Central memory CD4-positive, alpha-beta T cell (primary cell): ENCODE data around the gene RAP1GAP.
"Not testable (repeated sequence)": the region's sequence is repeated elsewhere in the genome, so short reads cannot be mapped to it uniquely, and the experiment has no call there.

Experiments used
- DNase-seq: peaks from one replicate; pipeline ENCODE4 v3.0.0; 2022

RAP1GAP gene

DNA sequence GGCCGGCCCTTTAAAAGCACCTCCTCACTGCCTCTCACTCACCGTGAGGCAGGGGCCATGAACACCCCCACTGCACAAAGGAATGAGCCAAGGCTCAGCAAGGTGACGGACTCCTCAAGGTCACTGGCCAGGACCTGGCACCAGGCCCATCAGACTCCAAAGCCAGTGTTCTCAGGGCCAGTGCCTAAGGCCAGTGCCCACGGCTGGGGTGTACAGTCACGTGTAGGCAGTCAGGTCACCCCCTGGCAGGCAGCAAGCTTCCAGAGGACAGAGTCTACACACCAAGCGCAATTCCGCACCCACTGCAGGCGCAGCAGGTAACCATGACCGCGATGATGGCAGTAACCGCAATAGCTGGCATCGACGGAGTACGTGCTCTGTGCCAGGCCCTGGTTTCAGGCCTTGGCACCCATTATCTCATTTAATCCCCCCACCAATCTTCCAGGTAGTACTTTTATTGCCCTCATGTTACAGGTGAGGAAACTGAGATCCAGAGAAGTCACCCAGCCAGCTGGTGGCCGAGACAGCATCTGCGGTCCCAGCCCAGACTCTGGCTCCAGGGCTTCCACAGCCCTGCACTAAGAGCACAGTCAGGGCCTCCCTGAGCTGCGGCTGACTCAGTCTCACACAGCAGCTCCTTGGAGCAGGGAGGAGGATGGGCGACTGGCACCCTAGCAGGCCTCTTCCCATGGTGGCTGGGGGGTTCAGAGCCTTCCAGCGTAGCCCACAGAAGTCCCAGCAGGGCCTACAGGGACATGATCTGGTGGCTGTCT is 27.0 kb downstream of the RAP1GAP start:
- DNase-seq: no peak

DNA sequence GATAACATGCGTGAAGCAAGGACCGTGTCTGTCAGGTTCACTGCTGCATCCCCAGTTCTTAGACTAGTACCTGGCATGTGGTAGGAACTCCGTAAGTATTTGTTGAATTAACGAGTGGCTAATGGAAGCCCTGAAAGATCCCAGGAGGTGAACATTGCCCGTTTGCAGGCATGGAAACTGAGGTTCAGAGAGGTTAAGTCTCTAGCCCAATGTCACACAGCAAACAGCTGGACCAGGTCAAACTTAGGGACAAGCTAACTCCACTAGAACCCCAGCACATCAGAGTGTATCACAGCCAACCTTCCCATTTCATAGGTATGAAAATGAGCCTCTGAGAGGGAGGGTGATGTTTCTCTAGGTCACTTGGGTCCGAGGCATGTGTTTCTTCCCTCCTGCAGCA is 27.6 kb downstream of the RAP1GAP start:
- no peak for DNase-seq

DNA sequence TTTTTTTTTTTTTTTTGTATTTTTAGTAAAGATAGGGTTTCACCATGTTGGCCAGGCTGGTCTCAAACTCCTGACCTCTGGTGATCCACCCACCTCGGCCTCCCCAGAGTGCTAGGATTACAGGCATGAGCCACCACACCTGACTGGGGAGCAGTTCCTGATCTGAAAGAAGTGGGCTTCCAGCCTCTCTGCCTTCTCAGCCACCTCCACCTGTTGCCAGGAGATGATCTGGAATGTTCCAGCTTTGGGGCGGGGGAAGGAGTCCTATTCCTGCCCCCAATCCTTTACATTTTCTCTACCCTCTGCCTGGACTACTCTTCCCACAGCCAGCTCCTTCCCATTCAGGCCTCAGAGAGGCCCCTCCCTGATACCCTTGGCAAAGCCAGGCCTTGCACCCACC is 28.1 kb downstream of the RAP1GAP start:
- no peak for DNase-seq

DNA sequence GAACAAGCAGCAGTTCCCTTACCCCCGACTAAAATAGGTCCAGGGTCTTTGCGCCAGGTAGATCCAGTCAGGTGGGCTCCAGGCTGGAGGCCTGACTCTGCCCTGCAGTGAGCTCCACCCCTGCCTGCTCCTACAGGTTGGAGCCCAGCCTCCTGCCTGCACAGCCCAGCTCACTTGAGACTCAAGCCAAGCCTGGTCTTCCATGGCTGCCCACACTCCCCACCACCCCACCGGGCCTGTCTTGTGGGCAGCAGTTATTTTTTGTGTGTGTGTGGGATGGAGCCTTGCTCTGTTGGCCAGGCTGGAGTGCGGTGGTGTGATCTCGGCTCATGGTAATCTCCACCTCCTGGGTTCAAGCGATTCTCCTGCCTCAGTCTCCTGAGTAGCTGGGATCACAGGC is 28.5 kb downstream of the RAP1GAP start:
- DNase-seq: no peak

DNA sequence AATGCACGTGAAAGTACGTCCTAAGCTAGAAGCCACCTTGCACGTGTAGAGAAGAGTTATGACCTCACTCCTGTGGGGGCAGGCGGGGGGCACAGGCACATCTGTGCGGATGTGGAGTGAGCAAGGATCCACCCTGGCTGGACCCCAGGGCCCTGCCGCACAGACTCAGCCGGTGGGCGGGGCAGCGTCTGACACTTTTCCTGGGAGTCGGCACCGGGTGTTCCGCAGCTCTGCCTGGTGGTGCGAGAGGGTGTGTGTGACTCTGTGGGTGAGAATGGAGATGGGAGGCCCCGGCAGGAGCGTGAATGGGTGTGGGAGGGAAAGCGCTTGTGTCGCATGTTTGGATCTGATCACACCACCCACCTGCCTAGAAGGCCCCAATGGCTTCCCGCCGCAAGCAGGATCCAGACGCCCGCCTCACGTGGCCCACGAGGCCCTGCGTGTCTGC is 29.5 kb downstream of the RAP1GAP start:
- DNase-seq: no peak

DNA sequence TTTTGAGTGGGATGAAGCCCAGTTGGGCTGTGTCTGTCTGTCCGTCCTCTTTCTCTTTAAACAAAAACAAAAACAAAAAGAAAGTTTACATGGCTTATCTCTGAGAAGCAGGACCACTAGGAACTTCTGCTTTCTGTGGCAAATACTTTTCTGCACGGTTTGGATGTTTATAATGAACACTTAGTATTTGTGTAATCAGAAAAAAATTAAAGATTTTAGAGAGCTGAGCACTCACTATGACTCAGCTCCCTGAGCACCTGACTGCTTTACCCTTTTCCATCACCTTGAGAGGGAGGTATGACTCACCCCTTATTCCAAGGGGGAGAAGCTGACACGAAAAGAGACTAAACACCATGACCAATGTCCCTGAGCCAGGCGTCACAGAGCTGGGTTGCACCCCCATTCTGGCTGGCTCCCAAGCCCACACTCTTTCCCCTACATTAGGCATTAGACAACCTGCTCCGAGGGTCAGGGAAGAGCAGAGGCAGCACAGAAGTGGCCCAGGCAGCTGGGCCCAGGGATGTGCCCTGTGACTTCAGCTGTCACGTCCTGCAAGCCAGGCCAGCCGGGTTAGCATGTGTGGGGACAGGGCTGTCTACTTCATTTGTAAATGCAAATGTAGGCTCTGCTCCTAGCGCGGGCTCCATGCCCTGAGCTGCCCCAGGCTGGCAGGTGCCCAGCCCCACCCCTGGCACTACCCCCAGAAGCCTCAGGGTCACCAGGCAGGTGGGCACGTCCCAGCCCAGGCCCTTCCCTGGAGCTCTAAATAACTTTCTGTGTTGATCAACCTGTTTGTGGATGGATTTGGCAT is 30.4 kb downstream of the RAP1GAP start:
- no peak for DNase-seq

DNA sequence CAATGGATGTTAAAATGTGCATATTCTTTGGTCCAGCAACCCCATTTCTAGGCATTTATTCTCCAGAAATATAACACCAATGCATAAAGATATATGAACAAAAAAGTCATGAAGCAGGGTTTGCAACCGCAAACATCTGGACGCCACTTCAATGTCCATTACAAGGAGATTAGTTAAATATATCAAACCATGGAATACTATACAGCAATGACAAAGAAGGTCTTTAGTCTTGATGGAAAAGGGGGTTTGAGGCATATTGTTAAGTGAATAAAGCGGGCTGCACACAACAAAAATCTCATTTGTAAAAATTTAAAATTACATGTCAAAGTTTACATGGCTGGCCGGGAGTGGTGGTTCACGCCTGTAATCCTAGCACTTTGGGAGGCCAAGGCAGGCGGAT is 31.6 kb downstream of the RAP1GAP start:
- DNase-seq: no peak

DNA sequence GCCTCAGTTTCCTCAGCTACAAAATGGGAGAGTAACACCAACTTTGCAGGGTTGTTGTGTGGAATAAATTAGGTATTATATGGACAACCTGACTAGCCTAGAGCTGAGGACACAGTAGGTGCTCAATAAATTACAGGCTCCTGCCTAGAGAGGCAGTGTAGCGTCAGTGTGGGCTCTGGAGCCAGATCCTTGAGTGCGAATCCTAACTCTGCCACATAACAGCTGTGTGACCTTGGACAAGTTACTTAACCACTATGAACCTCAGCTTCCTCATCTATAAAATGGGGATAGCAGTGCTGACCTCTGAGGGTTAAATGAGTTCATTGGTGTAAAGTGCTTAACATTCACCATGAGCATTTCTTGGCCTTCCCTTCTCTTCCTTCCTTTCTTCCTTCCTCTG is 33.1 kb downstream of the RAP1GAP start:
- DNase-seq: no peak

DNA sequence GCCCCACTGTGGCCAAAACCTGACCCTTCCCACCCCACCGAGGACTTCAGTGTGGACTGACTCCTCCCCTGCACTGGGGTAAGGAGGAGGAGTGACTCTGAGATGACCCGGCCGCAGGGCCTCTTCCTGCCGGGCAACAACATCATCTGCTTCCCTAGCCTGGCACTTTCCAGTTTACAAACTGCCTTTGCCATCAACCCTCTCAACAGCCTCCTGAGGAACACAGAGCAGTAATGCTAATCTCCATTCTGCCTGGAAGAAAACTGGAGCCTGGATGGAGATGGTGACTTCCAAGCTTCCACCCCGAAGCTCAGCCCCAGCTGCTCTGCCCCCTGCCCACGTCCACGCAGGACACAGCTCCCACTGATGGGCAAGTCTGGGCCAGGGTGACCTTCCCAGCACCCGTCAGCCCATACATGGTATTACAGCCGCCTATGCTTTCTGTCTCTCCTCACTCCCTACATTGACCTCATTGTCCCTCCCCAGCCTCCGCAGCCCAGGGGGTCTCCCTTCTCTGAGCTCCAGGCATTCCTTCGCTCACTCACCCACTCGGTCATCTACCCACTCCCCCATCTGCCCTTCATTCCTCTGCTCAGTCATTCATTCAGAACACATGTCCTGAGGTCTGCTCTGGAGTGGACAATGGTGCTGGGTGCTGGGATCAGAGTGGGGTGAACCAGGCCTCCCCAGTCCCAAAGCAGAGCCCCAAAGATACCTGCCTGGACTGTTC is 34.2 kb downstream of the RAP1GAP start:
- no peak for DNase-seq

DNA sequence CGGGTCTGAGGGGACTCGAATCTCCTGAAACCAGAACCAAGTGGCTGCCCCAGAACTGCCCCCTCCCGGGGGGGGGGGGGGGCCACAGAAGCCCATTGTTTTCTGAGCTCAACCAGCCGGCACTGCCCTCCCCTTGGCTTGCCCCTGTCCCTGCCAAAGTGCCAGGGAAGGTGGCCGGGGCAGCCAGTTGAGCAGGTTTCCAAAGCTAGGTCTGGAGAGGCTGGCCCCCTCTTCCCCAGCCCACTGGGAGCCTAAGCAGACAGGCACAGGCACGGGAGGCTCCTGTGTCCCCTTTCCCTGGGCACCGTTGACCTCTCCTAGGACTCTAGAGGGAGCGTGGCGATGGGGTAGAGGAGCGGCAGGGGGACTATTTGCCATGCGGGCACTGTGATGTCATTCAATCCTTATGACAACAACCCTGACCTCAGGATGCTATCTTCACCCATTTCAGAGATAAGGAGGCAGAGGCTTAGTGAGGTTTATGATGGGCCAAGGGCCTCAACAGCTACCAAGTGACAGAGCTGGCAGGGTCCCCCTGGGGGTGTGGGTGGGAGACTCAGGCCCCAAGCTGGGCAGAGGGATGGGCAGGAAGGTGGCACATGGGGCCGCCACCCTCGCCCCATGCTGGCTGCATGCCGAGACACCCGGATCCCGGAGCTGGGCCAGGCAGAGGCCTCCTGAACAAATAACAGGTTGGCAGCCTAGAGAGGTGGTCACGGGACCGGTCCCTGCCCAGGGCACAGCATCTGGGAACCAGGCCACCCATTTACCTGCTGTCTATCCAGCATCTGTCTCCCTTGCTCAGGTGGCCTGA is 35.0 kb downstream of the RAP1GAP start:
- DNase-seq: no peak

DNA sequence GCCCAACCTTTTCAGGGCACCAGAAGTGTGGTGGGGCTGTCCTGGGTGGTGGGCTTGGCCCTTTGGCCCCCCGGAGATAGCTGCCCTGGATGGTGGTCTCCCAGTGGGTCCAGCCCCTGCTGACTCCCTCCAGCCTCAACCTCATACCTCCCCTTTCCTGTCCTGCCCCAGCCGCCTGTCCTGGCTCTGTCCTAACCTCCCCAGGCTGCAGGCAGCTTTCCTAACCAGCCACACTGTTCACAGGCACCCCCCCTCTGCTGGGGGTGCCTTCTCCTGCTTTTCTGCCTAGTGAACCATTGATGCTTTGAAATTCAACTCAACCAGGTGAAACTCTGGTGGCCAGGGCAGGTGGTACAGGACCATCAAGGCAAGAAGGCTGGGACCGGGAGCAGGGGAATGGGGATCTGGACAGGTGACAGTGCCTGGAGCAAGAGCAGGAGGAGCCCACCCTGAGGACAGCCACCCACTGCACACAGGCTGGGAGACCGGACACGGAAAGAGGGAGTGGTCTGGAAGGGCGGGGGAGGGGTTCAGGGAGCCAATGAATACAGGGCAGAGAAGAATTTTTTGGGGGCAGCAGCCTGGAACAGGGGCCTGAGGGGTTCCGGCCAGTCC is 35.9 kb downstream of the RAP1GAP start:
- DNase-seq: no peak

DNA sequence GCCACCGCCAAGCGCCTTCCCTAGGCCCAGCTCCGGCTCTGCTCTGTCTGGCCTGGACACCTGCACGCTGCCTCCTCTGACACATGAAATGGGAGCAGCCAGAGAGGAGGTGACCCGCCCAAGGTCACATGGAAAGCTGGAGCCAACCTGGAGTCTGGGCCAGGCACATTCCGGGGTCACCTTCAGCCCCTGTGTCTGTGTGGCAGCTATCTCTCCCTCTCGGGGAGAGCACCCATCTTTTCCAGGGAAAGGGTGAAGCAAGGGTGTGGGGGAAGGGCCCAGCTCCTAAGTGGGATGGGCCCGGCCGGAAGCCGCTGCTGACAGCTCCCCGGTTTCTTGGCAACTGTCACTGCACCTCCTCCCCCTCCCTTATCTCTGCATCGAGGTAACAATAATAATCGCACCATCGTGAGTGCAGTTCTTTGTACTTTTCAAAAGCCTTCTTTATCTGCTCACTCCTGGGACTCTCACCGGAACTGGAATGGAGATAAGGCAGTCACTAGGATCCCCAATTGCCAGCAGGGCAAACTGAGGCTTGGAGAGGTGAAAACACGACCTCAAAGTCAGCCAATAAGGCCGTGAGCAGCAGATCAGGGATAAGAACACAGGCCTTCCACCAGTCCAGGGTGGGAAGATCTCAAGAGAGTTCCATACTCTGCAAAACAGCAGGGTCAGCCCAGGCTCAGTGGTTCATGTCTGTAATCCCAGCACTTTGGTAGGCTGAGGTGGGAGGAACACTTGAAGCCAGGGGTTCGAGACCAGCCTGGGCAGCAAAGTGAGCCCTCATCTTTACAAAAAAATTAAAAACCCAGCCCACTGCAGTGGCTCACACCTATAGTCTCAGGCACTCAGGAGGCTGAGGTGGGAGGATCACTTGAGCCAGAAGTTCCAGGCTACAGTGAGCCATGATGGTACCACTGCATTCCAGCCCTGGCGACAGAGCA is 36.9 kb downstream of the RAP1GAP start:
- no peak for DNase-seq

DNA sequence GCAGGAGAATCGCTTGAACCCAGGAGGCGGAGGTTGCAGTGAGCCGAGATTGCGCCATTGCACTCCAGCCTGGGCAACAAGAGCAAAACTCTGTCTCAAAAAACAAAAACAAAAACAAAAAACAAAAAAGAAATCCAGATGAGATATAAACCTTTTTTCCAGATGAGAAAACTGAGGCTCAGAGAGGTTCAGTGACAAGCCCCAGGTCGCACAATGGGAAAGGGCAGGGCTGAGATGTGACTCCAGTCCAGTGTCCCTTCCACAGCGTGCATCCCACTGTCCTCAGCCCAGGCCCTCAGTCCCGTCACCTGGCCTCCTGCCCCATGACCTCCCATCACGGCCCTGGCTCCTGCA is 37.6 kb downstream of the RAP1GAP start:
- not testable (repeated sequence) for DNase-seq

DNA sequence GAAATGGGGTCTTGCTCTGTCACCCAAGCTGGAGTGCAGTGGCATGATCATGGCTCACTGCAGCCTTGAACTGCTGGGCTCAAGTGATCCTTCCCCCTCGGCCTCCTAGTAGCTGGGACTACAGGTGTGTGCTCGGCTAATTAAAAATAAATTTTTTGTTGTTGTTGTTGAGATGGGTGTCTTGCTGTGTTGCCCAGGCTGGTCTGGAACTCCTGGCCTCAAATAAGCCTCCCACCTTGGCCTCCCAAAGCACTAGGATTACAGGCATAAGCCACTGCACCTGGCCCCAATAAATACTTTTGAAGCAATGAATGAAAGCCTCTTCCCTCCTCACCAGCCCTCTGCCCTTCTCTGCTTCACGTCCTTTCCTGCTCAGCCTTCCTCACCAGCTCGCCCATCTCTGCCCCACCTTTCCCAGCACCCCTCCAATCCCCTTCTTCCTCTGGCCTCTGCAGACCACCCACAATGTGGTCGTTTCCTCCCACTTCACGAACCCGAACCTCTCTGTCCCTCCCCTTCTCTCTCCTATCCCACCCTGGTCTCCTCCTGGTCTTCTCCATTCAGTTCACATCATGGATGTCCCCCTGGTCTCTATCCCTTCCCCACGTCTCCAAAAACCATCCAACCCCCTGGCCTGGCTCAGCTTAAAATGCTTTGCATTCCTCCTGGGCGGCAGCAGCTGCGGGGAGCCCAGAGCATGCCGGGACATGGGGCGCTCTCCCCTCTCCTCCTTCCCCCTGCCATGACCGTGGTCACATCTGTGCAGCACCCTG is 38.4 kb downstream of the RAP1GAP start:
- no peak for DNase-seq

DNA sequence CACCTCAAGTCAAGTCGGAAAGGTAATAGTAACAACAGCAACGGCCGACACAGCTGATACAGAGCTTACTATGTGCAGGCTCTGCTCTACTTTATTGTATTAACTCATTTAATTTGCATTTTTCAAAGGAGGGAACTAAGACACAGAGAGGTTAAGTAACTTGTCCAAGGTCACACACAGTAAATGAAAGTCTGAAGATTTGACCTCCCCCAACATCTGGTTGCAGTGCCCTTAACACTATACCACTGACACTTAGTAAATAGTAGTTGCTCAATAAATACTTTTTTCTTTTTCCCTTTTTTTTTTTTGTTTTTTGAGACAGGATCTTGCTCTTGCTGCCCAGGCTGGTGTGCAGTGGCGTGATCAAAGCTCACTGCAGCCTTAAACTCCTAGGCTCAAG is 39.2 kb downstream of the RAP1GAP start:
- no peak for DNase-seq

DNA sequence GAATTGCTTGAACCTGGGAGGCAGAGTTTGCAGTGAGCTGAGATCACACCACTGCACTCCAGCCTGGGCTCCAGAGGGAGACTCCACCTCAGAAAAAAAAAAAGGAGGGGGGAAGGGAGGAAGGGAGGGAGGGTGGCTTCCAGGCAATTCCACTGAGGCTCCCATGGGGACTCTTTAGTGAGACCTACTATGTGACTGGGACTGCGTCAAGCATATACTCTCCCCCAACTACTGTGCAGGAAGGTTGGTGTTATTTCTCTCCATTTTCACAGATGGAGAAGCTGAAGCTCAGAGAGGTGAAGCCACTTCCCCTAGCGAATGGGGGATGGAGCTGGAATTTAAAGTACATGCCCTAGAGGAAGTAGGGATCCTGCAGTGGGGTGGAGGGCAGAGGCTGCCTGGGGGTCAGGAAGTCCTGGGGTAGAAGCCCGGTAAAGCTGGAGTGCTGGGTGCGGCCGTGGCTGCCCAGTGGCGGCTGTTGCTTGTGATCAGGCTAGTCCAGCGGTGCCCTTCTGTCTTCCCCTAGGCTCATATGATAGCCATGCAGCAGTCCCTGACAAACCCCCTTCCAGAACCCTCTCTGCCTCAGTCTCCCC is 40.3 kb downstream of the RAP1GAP start:
- no peak for DNase-seq

DNA sequence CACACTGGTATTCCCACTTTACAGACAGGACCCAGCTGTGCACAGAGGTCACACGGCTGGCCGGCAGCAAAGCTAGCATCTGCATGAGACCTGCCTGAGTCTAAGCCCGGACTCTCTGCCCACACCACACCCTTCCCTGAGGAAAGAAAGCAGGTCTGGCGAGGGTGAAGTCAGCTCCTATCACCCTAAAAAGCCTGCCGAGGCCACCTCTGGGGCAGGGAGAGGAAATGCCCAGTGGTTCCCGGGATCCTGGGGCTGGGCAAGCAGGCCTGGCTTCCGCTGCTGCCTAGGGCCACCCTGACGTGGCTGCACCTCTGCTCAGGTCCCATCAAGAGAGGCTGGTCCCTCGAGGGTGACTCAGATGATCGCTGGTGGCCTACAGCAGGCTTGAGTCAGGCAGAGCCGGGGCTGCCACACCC is 42.2 kb downstream of the RAP1GAP start:
- DNase-seq: no peak

DNA sequence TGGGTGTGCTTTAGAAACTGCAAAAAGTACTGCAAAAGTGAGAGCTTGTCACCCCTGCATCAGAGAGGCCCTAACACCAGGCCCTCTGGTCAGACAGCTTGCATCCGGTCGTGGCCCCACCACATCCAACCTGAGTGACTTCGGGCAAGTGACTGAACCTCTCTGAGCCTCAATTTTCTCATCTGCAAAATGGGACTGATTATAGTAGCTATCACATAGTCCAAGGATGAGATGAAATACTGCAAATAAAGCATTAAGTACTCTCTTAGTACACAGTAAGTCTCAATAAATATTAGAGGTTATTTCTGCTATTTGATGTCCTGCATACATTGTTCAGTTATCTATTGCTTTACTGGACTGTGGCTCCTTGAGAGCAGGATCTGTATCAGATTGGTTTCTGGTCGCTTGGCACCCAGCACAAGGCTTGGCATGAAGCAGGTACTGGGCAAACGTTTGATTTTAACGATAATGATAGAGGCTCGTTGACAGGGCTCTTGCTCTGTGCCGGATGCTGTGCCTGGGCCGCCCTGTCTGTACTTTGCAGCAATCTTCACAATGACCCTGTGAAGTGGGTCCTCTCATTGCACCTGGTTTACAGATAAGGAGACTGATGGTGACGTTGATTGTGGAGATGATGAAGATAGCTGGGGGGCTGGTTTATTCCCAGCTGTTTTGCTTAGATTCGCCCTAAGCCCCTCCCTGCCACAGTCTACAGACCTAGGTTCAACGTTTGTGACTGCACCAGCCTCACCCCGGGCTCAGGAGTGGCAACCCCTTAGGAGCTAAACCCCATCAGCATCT is 43.6 kb downstream of the RAP1GAP start:
- no peak for DNase-seq
